Endothelial cell of umbilical vein (primary cell): ENCODE data around the gene ARHGEF19. TPM values are rescaled to one million over a fixed set of nuclear protein-coding genes. Genes with fewer than 3 reads are reported as not detected.
A peak's percentile ranks its signal among the peaks of the same experiment; 100 is the strongest.

Experiments used
- BruUV-seq: library from RNA; stranded (reverse); fragments of 400-500 nt; replicated peaks from 2 replicates; lab custom pipeline; 2021; lab: Mats Ljungman, UMichigan
- CTCF ChIA-PET: fragments of 300-600, 350-600 bp; sonication (Branson Sonifier 250); formaldehyde crosslinking; loops from one replicate; lab custom pipeline; 2021; ENCODE audit warnings: antibody characterized with exemption, inconsistent platforms; lab: Charles Lee
- POLR2A ChIA-PET: fragments of 300-600, 350-600 bp; sonication (Branson Sonifier 250); formaldehyde crosslinking; loops from one replicate; lab custom pipeline; 2021; ENCODE audit warnings: antibody characterized with exemption, inconsistent platforms; lab: Charles Lee
- DNase-seq: peaks from one replicate; pipeline ENCODE4 v3.0.0-alpha.2; 2011; ENCODE audit warnings: low read depth, low spot score
- FAIRE-seq: peaks from 2 replicates; lab custom pipeline; 2011; peaks lifted over from hg19 to GRCh38; lab: Jason Lieb, UNC
- H2AFZ ChIP-seq: 2 replicates; pipeline ENCODE4 v1.6.0; 2012; ENCODE audit warnings: low read depth, low read length, control low read depth, inconsistent platforms
- H3K27ac ChIP-seq: 2 replicates; pipeline ENCODE4 v1.5.1; 2011; ENCODE audit warnings: low read depth, mild to moderate bottlenecking, control low read depth, low read length, moderate library complexity; ENCODE audit not compliant: insufficient read depth
- H3K27me3 ChIP-seq, 2 experiments: 2 replicates each; pipeline versions ENCODE4 v1.6.0 to v1.6.1; 2011; ENCODE audit warnings: low read length in 2 of 2, mixed read lengths in 1 of 2; ENCODE audit not compliant: control insufficient read depth in 2 of 2, insufficient read depth in 2 of 2
- H3K36me3 ChIP-seq, 2 experiments: 2 replicates in 1 of 2; 3 replicates in 1 of 2; pipeline ENCODE4 v1.5.1; 2011; ENCODE audit warnings: low read length in 2 of 2, mild to moderate bottlenecking in 1 of 2, moderate library complexity in 1 of 2; ENCODE audit not compliant: control insufficient read depth in 2 of 2, insufficient read depth in 2 of 2; ENCODE audit errors: extremely low read depth in 1 of 2
- H3K4me1 ChIP-seq: 3 replicates; pipeline ENCODE4 v1.5.1; 2011; ENCODE audit warnings: mild to moderate bottlenecking, low read length; ENCODE audit not compliant: control insufficient read depth, insufficient read depth; ENCODE audit errors: extremely low read depth
- H3K4me2 ChIP-seq: 2 replicates; pipeline ENCODE4 v1.6.1; 2011; ENCODE audit warnings: low read length, control low read depth, mixed read lengths; ENCODE audit not compliant: insufficient read depth
- H3K4me3 ChIP-seq, 3 experiments: fragments of 200-600 bp in 1 of 3; sonication (generic), shearing (Covaris generic) in 1 of 3; replicated peaks in 1 of 3; 2 replicates each; pipeline ENCODE4 v1.5.1; 2011 to 2016; ENCODE audit warnings: control low read depth in 3 of 3, low read length in 3 of 3, mild to moderate bottlenecking in 2 of 3, inconsistent platforms in 1 of 3, low read depth in 1 of 3, moderate library complexity in 1 of 3; ENCODE audit not compliant: insufficient read depth in 1 of 3
- H3K79me2 ChIP-seq: 2 replicates; pipeline ENCODE4 v1.6.0; 2012; ENCODE audit warnings: low read length, inconsistent platforms; ENCODE audit not compliant: control insufficient read depth, insufficient read depth
- H3K9ac ChIP-seq: replicated peaks from 2 replicates; pipeline ENCODE3; 2011; ENCODE audit warnings: low read length, control low read depth; ENCODE audit not compliant: insufficient read depth; ENCODE audit errors: extremely low read depth
- H3K9me1 ChIP-seq: replicated peaks from 3 replicates; pipeline ENCODE4 v1.6.0; 2011; ENCODE audit warnings: mild to moderate bottlenecking, low read length; ENCODE audit not compliant: control insufficient read depth, insufficient read depth; ENCODE audit errors: extremely low read depth
- H3K9me3 ChIP-seq: replicated peaks from 2 replicates; pipeline ENCODE4 v1.5.1; 2012; ENCODE audit warnings: low read length, inconsistent platforms; ENCODE audit not compliant: control insufficient read depth, insufficient read depth
- H4K20me1 ChIP-seq: replicated peaks from 2 replicates; pipeline ENCODE3; 2011; ENCODE audit warnings: mild to moderate bottlenecking, low read length; ENCODE audit not compliant: control insufficient read depth, insufficient read depth; ENCODE audit errors: extremely low read depth
- CTCF ChIP-seq, 2 donors: IDR thresholded peaks; 1 replicate in 1 of 2; 2 replicates in 1 of 2; pipeline ENCODE4 v1.5.1; 2011; ENCODE audit warnings: low read length in 2 of 2, mild to moderate bottlenecking in 2 of 2, moderate library complexity in 2 of 2, control low read depth in 1 of 2, inconsistent platforms in 1 of 2, low read depth in 1 of 2; ENCODE audit not compliant: insufficient read depth in 1 of 2; ENCODE audit errors: extremely low read depth in 1 of 2
- EZH2 ChIP-seq: IDR thresholded peaks from 2 replicates; pipeline ENCODE4 v1.6.1; 2012; ENCODE audit warnings: borderline replicate concordance, low read depth, mild to moderate bottlenecking, moderate library complexity, low read length, inconsistent platforms; ENCODE audit not compliant: severe bottlenecking
- FOS ChIP-seq: IDR thresholded peaks from 2 replicates; pipeline ENCODE4 v1.6.1; 2011; ENCODE audit warnings: mild to moderate bottlenecking, low read length, moderate library complexity, borderline replicate concordance; ENCODE audit not compliant: insufficient read depth
- GATA2 ChIP-seq: IDR thresholded peaks from 2 replicates; pipeline ENCODE4 v1.7.0; 2011; ENCODE audit warnings: low read depth, mild to moderate bottlenecking, moderate library complexity, mixed read lengths, low read length; ENCODE audit not compliant: insufficient read length, insufficient read depth
- JUN ChIP-seq: IDR thresholded peaks from 2 replicates; pipeline ENCODE4 v1.6.1; 2011; ENCODE audit warnings: borderline replicate concordance, low read depth; ENCODE audit not compliant: insufficient read length, insufficient read depth
- MAX ChIP-seq: IDR thresholded peaks from 2 replicates; pipeline ENCODE4 v1.6.1; 2011; ENCODE audit not compliant: insufficient read depth, insufficient read length
- MYC ChIP-seq: IDR thresholded peaks from one replicate; pipeline ENCODE4 v1.6.1; 2011; ENCODE audit warnings: mild to moderate bottlenecking, low read depth, low read length
- POLR2A ChIP-seq: IDR thresholded peaks from 2 replicates; pipeline ENCODE4 v1.6.1; 2012; ENCODE audit warnings: low read depth, mild to moderate bottlenecking, control low read depth, low read length
- POLR2AphosphoS5 ChIP-seq: IDR thresholded peaks from 2 replicates; pipeline ENCODE4 v1.6.1; 2012; ENCODE audit warnings: low read depth, mild to moderate bottlenecking, control low read depth, low read length, moderate library complexity; ENCODE audit not compliant: insufficient read depth
- dilution Hi-C: fragments of 300-500 bp; cut with MboI; formaldehyde crosslinking; loops from one replicate; pipeline ENCODE4 v1.15.0; 2019; ENCODE audit warnings: low sequenced_read_pairs; ENCODE audit not compliant: extremely low pct_ligation_motif_present
- intact Hi-C: fragments of 100-400 bp; cut with micrococcal nuclease; formaldehyde crosslinking; loops from one replicate; pipeline ENCODE4 v1.10.0; 2022
- polyA plus RNA-seq, 4 experiments: library from polyadenylated mRNA; depleted of rRNA in 3 of 4; stranded (reverse) in 3 of 4; unstranded in 1 of 4; fragments of >200 nt; gene quantifications; 2 replicates each; pipeline versions ENCODE4 v1.2.1 to v1.2.3, GENCODE V29; 2011 to 2012; ENCODE audit warnings: missing spikeins in 1 of 4
- total RNA-seq: library from RNA; stranded (reverse); gene quantifications from 2 replicates; pipeline ENCODE4 v1.2.3, GENCODE V29; 2021

ARHGEF19 gene
- total and polyA plus RNA-seq, 2 donors (not counting 3 experiments of a cell fraction or from before 2014, with no cell fraction given) = 6.2 to 8.0 TPM

- peak; percentile 2 for TF ChIP-seq POLR2A
- TF ChIP-seq MAX = no peak
- Histone ChIP-seq H4K20me1 (no peaks in the 10 kb centered on the region), H3K9me3 (no peaks in the 10 kb centered on the region), H3K27ac (peak overlapping the region; percentile 63), H3K9ac (peak overlapping the region; percentile 65), H3K4me1 (peaks cover 15% of the 10 kb centered on the region), H3K27me3 (no peaks in the 10 kb centered on the region), H2AFZ (peak overlapping the region; percentile 63), H3K4me3 (peak overlapping the region in 1 of 3 experiments; percentile 47), H3K79me2 (no peaks in the 10 kb centered on the region), H3K4me2 (peak overlapping the region; percentile 91), H3K9me1 (no peaks in the 10 kb centered on the region), H3K36me3 (no peaks in the 10 kb centered on the region)
- CTCF ChIA-PET = interaction anchor here (1.1 to 2.0 kb wide), 6 partner anchors 11 to 158 kb away, joined by 3 to 10 read pairs (median 5); no protein-coding TSS in a partner anchor
- BruUV-seq = TSS peak; percentile 74
- DNase-seq = no peak
- POLR2A ChIA-PET = no interaction called here
- intact Hi-C loops = loop anchor here (1.0 to 2.0 kb wide), 3 partner anchors 20 to 159 kb away; no protein-coding TSS in a partner anchor
- FAIRE-seq = no peak
- dilution Hi-C loops = no loop called here
Observed at GRCh38 chr1:16237343-16237830, 24.9 kb upstream of the ARHGEF19 start.

- Histone ChIP-seq H3K9me1 (no peaks in the 10 kb centered on the region), H3K27ac (peak within 1 kb of the TSS; percentile 63), H3K27me3 (no peaks in the 10 kb centered on the region), H3K36me3 (no peaks in the 10 kb centered on the region), H3K4me3 (peak within 1 kb of the TSS; percentile 2 to 53 (median 47)), H3K4me2 (peak within 1 kb of the TSS; percentile 91), H3K9me3 (no peaks in the 10 kb centered on the region), H3K79me2 (no peaks in the 10 kb centered on the region), H2AFZ (peak within 1 kb of the TSS; percentile 63), H3K4me1 (peaks cover 15% of the 10 kb centered on the region), H4K20me1 (no peaks in the 10 kb centered on the region), H3K9ac (peak within 1 kb of the TSS; percentile 65)
- intact Hi-C loops (loop anchor here (1.0 to 2.0 kb wide), 3 partner anchors 19 to 158 kb away; no protein-coding TSS in a partner anchor), dilution Hi-C loops (no loop called here)
- no peak for TF ChIP-seq MAX
- TF ChIP-seq EZH2 = no peak
- TF ChIP-seq JUN = no peak
- peak; percentile 73 for TF ChIP-seq POLR2A
- TF ChIP-seq MYC = no peak
- peak; percentile 90 for TF ChIP-seq POLR2AphosphoS5
- no peak for TF ChIP-seq GATA2
- TF ChIP-seq FOS = no peak
- TF ChIP-seq CTCF (IDR thresholded peaks at IDR 0.05; ENCODE audit: extremely low read depth in 1 of 2, insufficient read depth in 1 of 2, low read depth in 1 of 2, low read length in 2 of 2) = no peak
- ChIA-PET POLR2A (no interaction called here), CTCF (interaction anchor here (1.1 to 2.0 kb wide), 5 partner anchors 12 to 158 kb away, joined by 3 to 10 read pairs (median 6); no protein-coding TSS in a partner anchor)
- FAIRE-seq (peak; percentile 97), DNase-seq (peak; percentile 89)
- BruUV-seq = no TSS peak
Observed at GRCh38 chr1:16236511-16237342, 24.3 kb upstream of the ARHGEF19 start, which contains the start of gene CPLANE2. Gene CPLANE2, minus strand, starts transcription at chr1:16237183. Its CDS starts 441 bp downstream, at chr1:16236742.
